Measurements from ENCODE around the gene TTC39C. TPM values are rescaled to one million over a fixed set of nuclear protein-coding genes. Genes with fewer than 3 reads are reported as not detected.

TTC39C gene
- total RNA-seq, 2 experiments from 2014 or later: 31.4 to 47.0 TPM

DNA sequence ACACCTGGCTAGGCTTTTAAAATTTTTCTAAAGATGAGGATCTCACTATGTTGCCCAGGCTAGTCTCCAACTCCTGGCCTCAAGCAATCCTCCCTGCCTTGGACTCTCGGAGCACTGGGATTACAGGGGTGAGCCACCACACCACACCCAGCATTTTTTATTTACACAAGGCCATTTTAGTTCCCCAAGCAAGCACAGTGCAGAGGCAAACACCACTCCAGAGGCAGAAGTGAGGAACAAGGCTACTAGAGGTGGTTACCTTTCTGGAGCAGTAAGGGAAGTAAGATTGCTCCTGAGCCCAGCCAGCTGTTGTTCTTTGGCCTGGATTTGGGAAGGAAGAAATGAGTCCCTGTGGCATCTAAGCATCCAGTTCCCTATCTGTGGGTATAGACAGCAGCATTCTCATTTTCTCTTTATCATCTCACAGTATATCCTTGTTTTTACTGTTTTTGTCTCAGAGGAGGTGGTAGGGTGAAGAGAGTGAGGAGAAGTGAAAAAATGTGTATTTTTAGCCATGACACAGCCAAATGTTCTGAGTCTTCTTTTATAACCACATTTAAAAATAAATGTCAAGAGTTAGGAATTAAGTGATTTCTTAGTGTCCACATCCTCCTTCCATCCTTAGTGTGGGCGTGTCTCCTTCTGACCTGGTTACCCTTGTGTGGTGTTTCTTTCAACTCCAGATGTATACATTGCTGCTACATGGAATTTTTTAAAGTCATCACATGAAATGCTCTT, 10.5 kb upstream of the TTC39C start:
- TF ChIP-seq, protein P1, sequence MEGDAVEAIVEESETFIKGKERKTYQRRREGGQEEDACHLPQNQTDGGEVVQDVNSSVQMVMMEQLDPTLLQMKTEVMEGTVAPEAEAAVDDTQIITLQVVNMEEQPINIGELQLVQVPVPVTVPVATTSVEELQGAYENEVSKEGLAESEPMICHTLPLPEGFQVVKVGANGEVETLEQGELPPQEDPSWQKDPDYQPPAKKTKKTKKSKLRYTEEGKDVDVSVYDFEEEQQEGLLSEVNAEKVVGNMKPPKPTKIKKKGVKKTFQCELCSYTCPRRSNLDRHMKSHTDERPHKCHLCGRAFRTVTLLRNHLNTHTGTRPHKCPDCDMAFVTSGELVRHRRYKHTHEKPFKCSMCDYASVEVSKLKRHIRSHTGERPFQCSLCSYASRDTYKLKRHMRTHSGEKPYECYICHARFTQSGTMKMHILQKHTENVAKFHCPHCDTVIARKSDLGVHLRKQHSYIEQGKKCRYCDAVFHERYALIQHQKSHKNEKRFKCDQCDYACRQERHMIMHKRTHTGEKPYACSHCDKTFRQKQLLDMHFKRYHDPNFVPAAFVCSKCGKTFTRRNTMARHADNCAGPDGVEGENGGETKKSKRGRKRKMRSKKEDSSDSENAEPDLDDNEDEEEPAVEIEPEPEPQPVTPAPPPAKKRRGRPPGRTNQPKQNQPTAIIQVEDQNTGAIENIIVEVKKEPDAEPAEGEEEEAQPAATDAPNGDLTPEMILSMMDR (conservative IDR thresholded peaks at IDR 0.05; ENCODE audit: low read length): no peak
- no peak for TF ChIP-seq EZH2phosphoT487 (IDR thresholded peaks at IDR 0.05; ENCODE audit: borderline replicate concordance, low read depth, low read length)
- no peak for DNase-seq (ENCODE audit: low spot score)
- CTCF ChIA-PET (ENCODE audit: unreplicated experiment): interaction anchor here (0.6 kb wide), 1 partner anchor 359 kb away, joined by 3 read pairs; no protein-coding TSS in a partner anchor
- Histone ChIP-seq H3K27ac (ENCODE audit: low read depth, low read length, poor library complexity, severe bottlenecking) (no peak overlapping the region), H3K4me1 (ENCODE audit: insufficient read depth, low read length, poor library complexity, severe bottlenecking) (peaks cover 28% of the 10 kb centered on the region), H3K79me2 (ENCODE audit: insufficient read depth, low read depth, low read length) (no peaks in the 10 kb centered on the region), H3K9me3 (ENCODE audit: low read length) (no peaks in the 10 kb centered on the region), H3K4me3 (ENCODE audit: low read depth, low read length, poor library complexity, severe bottlenecking) (no peak overlapping the region), H4K20me1 (ENCODE audit: insufficient read depth, low read length) (no peaks in the 10 kb centered on the region), H3K36me3 (ENCODE audit: insufficient read depth, low read length) (no peaks in the 10 kb centered on the region), H3K9me2 (ENCODE audit: insufficient read depth, low read length) (no peaks in the 10 kb centered on the region), H2AFZ (ENCODE audit: low read length) (no peak overlapping the region), H3K4me2 (ENCODE audit: low read length) (no peak overlapping the region)
- POLR2A ChIA-PET: no interaction called here
- intact Hi-C loops (cut with micrococcal nuclease; ENCODE audit: unreplicated experiment): loop anchor here (10.0 kb wide), 1 partner anchor 379 kb away; no protein-coding TSS in a partner anchor
- no TSS peak for BruUV-seq (replicated peaks)

DNA sequence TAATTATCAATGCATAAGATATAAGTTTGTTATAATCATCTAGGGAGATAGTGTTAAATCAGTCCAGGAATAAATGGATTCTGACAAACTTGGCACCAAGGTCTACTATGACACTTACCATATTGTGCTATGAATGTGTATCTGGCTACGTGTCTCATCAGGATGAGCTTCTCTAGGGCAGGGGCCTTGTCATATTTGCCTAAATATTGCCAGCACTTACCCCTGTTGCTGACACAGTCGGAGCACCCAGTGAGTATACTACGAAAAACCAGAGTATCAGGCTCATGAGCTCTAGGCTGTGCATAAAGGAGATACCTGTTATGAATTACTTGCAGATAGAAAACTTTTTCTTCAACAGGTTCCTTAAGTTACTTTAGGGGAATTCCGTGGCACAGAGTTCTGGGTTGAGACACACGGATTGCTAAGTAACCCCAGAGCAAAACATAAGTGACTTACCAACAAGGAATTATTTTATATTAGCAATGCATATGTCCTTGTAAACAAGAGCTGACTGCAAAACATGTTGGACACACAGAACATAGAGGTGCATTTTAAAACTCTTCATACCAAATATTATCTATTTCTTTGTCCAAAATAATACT, 7.7 kb upstream of the TTC39C start:
- no peak overlapping the region for H3K27ac ChIP-seq (ENCODE audit: low read depth, low read length, poor library complexity, severe bottlenecking)
- ChIA-PET POLR2A (interaction anchor here (0.6 to 1.0 kb wide), 3 partner anchors 10 to 102 kb away, joined by 3 to 6 read pairs (median 3); no protein-coding TSS in a partner anchor), CTCF (ENCODE audit: unreplicated experiment) (no interaction called here)
- H3K4me2 ChIP-seq (ENCODE audit: low read length): no peak overlapping the region
- no peak overlapping the region for H3K4me3 ChIP-seq (ENCODE audit: low read depth, low read length, poor library complexity, severe bottlenecking)
- no peaks in the 10 kb centered on the region for H4K20me1 ChIP-seq (ENCODE audit: insufficient read depth, low read length)
- DNase-seq (ENCODE audit: low spot score): no peak
- H3K4me1 ChIP-seq (ENCODE audit: insufficient read depth, low read length, poor library complexity, severe bottlenecking): peaks cover 55% of the 10 kb centered on the region
- no peaks in the 10 kb centered on the region for H3K79me2 ChIP-seq (ENCODE audit: insufficient read depth, low read depth, low read length)
- no peak overlapping the region for H2AFZ ChIP-seq (ENCODE audit: low read length)
- no peaks in the 10 kb centered on the region for H3K9me2 ChIP-seq (ENCODE audit: insufficient read depth, low read length)
- no peaks in the 10 kb centered on the region for H3K9me3 ChIP-seq (ENCODE audit: low read length)
- H3K36me3 ChIP-seq (ENCODE audit: insufficient read depth, low read length): no peaks in the 10 kb centered on the region
- BruUV-seq (replicated peaks): no TSS peak
- intact Hi-C loops (cut with micrococcal nuclease; ENCODE audit: unreplicated experiment): loop anchor here (5.0 to 10.0 kb wide), 2 partner anchors 185 to 382 kb away; no protein-coding TSS in a partner anchor
- TF ChIP-seq, protein P1 (conservative IDR thresholded peaks at IDR 0.05; ENCODE audit: low read length): no peak
- TF ChIP-seq EZH2phosphoT487 (IDR thresholded peaks at IDR 0.05; ENCODE audit: borderline replicate concordance, low read depth, low read length): no peak
